Panc1 (cell line): ENCODE results near the gene ZNF85.

Source experiments
- CTCF ChIP-seq: fragments of 450-650 bp; IDR thresholded peaks from 2 replicates; pipeline ENCODE4 v1.5.1; 2017; ENCODE audit warnings: mild to moderate bottlenecking
- POLR2AphosphoS5 ChIP-seq: IDR thresholded peaks from 2 replicates; pipeline ENCODE4 v1.6.1; 2012; ENCODE audit warnings: mild to moderate bottlenecking, low read depth, low read length, moderate library complexity
- SIN3A ChIP-seq: IDR thresholded peaks from 2 replicates; pipeline ENCODE4 v1.6.1; 2012; ENCODE audit warnings: low read depth, mild to moderate bottlenecking, low read length, moderate library complexity, borderline replicate concordance; ENCODE audit not compliant: insufficient read depth
- TCF7L2 ChIP-seq: IDR thresholded peaks from 2 replicates; pipeline ENCODE4 v1.6.1; 2011; ENCODE audit warnings: mild to moderate bottlenecking, low read depth, low read length, inconsistent platforms

GRCh38 chr19:20879501-20879900 is 43.5 kb upstream of the ZNF85 start:
- TF ChIP-seq CTCF (no peak), SIN3A (no peak), TCF7L2 (no peak), POLR2AphosphoS5 (no peak)
